ENCODE results near the gene CHN2. TPM values are rescaled to one million over a fixed set of nuclear protein-coding genes. Genes with fewer than 3 reads are reported as not detected.

The CHN2 gene
- total RNA-seq, 1 donor from 2014 or later, result 6.6 TPM

DNA sequence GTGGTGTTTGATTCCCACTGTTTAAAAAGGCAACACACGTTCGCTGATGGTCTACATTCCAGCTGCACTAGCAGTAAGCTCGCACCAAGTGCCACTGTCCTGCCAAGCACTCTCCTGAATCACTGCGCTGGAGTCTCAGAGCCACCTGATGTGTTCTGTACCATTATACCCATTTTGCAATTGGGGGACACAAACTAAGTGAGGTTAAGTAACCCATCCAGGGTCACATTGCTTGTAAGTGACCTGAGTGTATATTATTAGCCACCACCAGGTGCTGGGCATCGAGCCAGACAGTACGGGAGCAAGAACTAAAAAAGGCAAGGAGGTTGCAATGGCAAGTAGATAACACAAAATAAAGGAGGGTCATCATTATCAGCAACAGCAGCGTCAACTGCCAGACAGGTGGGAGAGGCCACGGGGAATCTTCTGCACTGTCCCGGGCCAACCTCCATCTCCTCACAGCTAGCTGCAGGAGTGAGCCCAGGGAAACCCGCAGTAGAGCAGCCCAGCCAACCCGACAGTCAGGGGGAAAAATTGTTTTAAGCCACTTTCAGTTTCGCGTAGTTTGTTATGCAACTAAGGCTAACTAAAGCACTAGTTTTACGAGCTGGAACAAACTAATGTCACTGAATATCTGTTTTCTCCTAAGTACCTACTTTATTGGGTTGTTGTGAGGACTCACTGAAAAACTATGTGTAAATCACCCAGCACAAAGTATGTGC is 47.5 kb upstream of the CHN2 start:
- H3K27me3 Mint-ChIP-seq (ENCODE audit: insufficient read depth, low read depth), result peaks cover 12% of the 10 kb centered on the region
- no peaks in the 10 kb centered on the region for H3K9me3 ChIP-seq (ENCODE audit: low read depth)
- H3K79me2 ChIP-seq (ENCODE audit: low read depth), result no peaks in the 10 kb centered on the region
- H2AFZ ChIP-seq (replicated peaks), result peak overlapping the region; percentile 99
- H3K4me3 Mint-ChIP-seq, result peak overlapping the region; percentile 92
- H3K27me3 ChIP-seq, result peaks cover 33% of the 10 kb centered on the region
- no peaks in the 10 kb centered on the region for H3K36me3 ChIP-seq
- peak overlapping the region; percentile 99 for H3K4me2 ChIP-seq
- no peaks in the 10 kb centered on the region for H3F3A ChIP-seq (ENCODE audit: low read depth)
- no peaks in the 10 kb centered on the region for H3K36me3 Mint-ChIP-seq
- peaks cover 31% of the 10 kb centered on the region for H3K4me1 ChIP-seq
- H3K9ac ChIP-seq, result no peak overlapping the region
- H3K4me1 Mint-ChIP-seq, result peaks cover 27% of the 10 kb centered on the region
- H3K27ac Mint-ChIP-seq, result no peak overlapping the region
- TF ChIP-seq EZH2 (IDR thresholded peaks at IDR 0.05) (no peak), EZH2phosphoT487 (IDR thresholded peaks at IDR 0.05) (no peak)
- TF ChIP-seq, protein P1, sequence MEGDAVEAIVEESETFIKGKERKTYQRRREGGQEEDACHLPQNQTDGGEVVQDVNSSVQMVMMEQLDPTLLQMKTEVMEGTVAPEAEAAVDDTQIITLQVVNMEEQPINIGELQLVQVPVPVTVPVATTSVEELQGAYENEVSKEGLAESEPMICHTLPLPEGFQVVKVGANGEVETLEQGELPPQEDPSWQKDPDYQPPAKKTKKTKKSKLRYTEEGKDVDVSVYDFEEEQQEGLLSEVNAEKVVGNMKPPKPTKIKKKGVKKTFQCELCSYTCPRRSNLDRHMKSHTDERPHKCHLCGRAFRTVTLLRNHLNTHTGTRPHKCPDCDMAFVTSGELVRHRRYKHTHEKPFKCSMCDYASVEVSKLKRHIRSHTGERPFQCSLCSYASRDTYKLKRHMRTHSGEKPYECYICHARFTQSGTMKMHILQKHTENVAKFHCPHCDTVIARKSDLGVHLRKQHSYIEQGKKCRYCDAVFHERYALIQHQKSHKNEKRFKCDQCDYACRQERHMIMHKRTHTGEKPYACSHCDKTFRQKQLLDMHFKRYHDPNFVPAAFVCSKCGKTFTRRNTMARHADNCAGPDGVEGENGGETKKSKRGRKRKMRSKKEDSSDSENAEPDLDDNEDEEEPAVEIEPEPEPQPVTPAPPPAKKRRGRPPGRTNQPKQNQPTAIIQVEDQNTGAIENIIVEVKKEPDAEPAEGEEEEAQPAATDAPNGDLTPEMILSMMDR (IDR thresholded peaks at IDR 0.05), result no peak
- no peaks in the 10 kb centered on the region for H4K20me1 ChIP-seq (ENCODE audit: low read depth)
- no peak overlapping the region for H3K27ac ChIP-seq
- no peaks in the 10 kb centered on the region for H3K9me3 Mint-ChIP-seq
- peak overlapping the region; percentile 72 for H3K4me3 ChIP-seq
- peak; percentile 45 for DNase-seq (ENCODE audit: low spot score)

DNA sequence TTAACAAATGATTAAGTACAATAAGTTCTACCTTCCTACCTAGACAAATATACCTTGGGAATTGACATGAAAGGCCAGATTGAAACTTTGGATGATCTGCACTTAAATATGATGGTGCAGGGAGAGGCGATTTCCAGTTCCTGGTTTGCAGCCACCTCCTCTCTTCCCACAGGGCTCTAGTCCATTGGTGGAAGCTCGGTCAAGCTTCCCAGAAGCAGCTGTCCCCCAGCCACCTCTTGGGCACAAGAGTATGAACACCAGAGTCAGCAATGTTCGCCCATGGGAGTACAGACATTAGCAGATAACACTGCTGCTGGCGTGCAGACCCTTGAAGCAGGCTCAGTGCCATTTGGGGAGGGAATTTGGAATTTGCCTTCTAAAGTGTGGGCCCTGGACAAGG is 46.8 kb upstream of the CHN2 start:
- no peaks in the 10 kb centered on the region for H3F3A ChIP-seq (ENCODE audit: low read depth)
- TF ChIP-seq, protein P1 (IDR thresholded peaks at IDR 0.05), result no peak
- TF ChIP-seq EZH2 (IDR thresholded peaks at IDR 0.05) (no peak), EZH2phosphoT487 (IDR thresholded peaks at IDR 0.05) (no peak)
- peaks cover 34% of the 10 kb centered on the region for H3K4me1 ChIP-seq
- peaks cover 33% of the 10 kb centered on the region for H3K27me3 ChIP-seq
- H2AFZ ChIP-seq (replicated peaks), result no peak overlapping the region
- Mint-ChIP-seq H3K36me3 (no peaks in the 10 kb centered on the region), H3K4me3 (no peak overlapping the region), H3K27ac (no peak overlapping the region), H3K4me1 (peaks cover 27% of the 10 kb centered on the region), H3K9me3 (no peaks in the 10 kb centered on the region), H3K27me3 (ENCODE audit: insufficient read depth, low read depth) (peaks cover 12% of the 10 kb centered on the region)
- H3K9me3 ChIP-seq (ENCODE audit: low read depth), result no peaks in the 10 kb centered on the region
- H3K4me2 ChIP-seq, result no peak overlapping the region
- no peak overlapping the region for H3K9ac ChIP-seq
- H3K36me3 ChIP-seq, result no peaks in the 10 kb centered on the region
- H3K27ac ChIP-seq, result no peak overlapping the region
- H3K79me2 ChIP-seq (ENCODE audit: low read depth), result no peaks in the 10 kb centered on the region
- no peaks in the 10 kb centered on the region for H4K20me1 ChIP-seq (ENCODE audit: low read depth)
- no peak overlapping the region for H3K4me3 ChIP-seq
- DNase-seq (ENCODE audit: low spot score), result no peak

DNA sequence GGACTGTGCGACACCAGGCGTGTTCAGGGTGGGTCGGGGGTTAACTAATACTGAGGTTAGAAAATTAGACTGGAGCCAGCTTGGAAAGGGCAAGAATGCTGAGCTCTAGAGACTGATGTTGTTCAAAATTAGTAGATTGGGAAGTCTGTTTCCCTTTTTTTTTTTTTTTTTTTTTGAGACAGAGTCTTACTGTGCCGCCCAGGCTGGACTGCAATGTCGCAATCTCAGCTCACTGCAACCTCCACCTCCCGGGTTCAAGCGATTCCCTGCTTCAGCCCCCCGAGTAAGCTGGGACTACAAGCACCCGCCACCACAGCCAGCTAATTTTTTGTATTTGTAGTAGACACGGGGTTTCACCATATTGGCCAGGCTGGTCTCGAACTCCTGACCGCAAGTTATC is 45.5 kb upstream of the CHN2 start:
- Histone ChIP-seq H3K79me2 (ENCODE audit: low read depth) (no peaks in the 10 kb centered on the region), H3K27me3 (peaks cover 30% of the 10 kb centered on the region)
- no peaks in the 10 kb centered on the region for H3K36me3 Mint-ChIP-seq

More for the DNA sequence above, 45.5 kb upstream of the CHN2 start:
- Histone ChIP-seq H3K27ac (no peak overlapping the region), H4K20me1 (ENCODE audit: low read depth) (no peaks in the 10 kb centered on the region), H3K36me3 (no peaks in the 10 kb centered on the region), H3K4me1 (peaks cover 34% of the 10 kb centered on the region), H3F3A (ENCODE audit: low read depth) (no peaks in the 10 kb centered on the region), H3K4me2 (no peak overlapping the region), H3K9me3 (ENCODE audit: low read depth) (no peaks in the 10 kb centered on the region), H2AFZ (replicated peaks) (no peak overlapping the region), H3K9ac (no peak overlapping the region), H3K4me3 (no peak overlapping the region)
- TF ChIP-seq EZH2 (IDR thresholded peaks at IDR 0.05) (no peak), EZH2phosphoT487 (IDR thresholded peaks at IDR 0.05) (no peak)
- TF ChIP-seq, protein P1 (IDR thresholded peaks at IDR 0.05), result no peak
- Mint-ChIP-seq H3K27ac (no peak overlapping the region), H3K9me3 (no peaks in the 10 kb centered on the region), H3K27me3 (ENCODE audit: insufficient read depth, low read depth) (peaks cover 13% of the 10 kb centered on the region), H3K4me1 (peaks cover 27% of the 10 kb centered on the region), H3K4me3 (no peak overlapping the region)
- no peak for DNase-seq (ENCODE audit: low spot score)
